HEK293T (cell line): ENCODE results near the gene DCAF17.

Experiments
- CTCF ChIA-PET: fragments of 350-600 bp; formaldehyde crosslinking; extraction: SDS; loops from one replicate; lab custom pipeline; 2021; ENCODE audit warnings: antibody characterized with exemption, inconsistent platforms; lab: Yijun Ruan, JAX
- POLR2A ChIA-PET: fragments of 350-600 bp; formaldehyde crosslinking; extraction: SDS; loops from one replicate; lab custom pipeline; 2020; ENCODE audit warnings: antibody characterized with exemption, inconsistent platforms; lab: Yijun Ruan, JAX
- DNase-seq: peaks from one replicate; pipeline ENCODE4 v3.0.0; 2012; ENCODE audit warnings: mixed read lengths; ENCODE audit errors: extremely low spot score
- ARNT ChIP-seq: fragments of 450-650 bp; IDR thresholded peaks from 2 replicates; pipeline ENCODE4 v1.6.1; 2017; ENCODE audit warnings: mild to moderate bottlenecking
- BHLHE40 ChIP-seq: fragments of 450-650 bp; IDR thresholded peaks from 2 replicates; pipeline ENCODE4 v1.6.1; 2016; ENCODE audit warnings: mild to moderate bottlenecking, moderate library complexity, borderline replicate concordance
- CTBP1 ChIP-seq: fragments of 450-650 bp; IDR thresholded peaks from 2 replicates; pipeline ENCODE4 v1.6.1; 2016; ENCODE audit warnings: borderline replicate concordance
- ELF4 ChIP-seq: fragments of 450-650 bp; IDR thresholded peaks from 2 replicates; pipeline ENCODE4 v1.6.1; 2017; ENCODE audit warnings: antibody characterized with exemption
- FOXA1 ChIP-seq: fragments of 450-650 bp; IDR thresholded peaks from 2 replicates; pipeline ENCODE4 v1.6.1; 2016; ENCODE audit warnings: mild to moderate bottlenecking
- FOXK2 ChIP-seq: fragments of 450-650 bp; IDR thresholded peaks from 2 replicates; pipeline ENCODE4 v1.6.1; 2016; ENCODE audit warnings: mild to moderate bottlenecking
- FOXM1 ChIP-seq: fragments of 450-650 bp; IDR thresholded peaks from 2 replicates; pipeline ENCODE4 v1.6.1; 2017; ENCODE audit warnings: mild to moderate bottlenecking, borderline replicate concordance
- HDGF ChIP-seq: fragments of 450-650 bp; IDR thresholded peaks from 2 replicates; pipeline ENCODE4 v1.6.1; 2017; ENCODE audit warnings: antibody characterized with exemption, borderline replicate concordance
- L3MBTL2 ChIP-seq: fragments of 450-650 bp; conservative IDR thresholded peaks from 2 replicates; pipeline ENCODE4 v1.6.1; 2016; ENCODE audit warnings: mild to moderate bottlenecking
- LEF1 ChIP-seq: fragments of 450-650 bp; IDR thresholded peaks from 2 replicates; pipeline ENCODE4 v1.6.1; 2017; ENCODE audit warnings: mild to moderate bottlenecking, borderline replicate concordance
- NFRKB ChIP-seq: fragments of 450-650 bp; IDR thresholded peaks from 2 replicates; pipeline ENCODE4 v1.6.1; 2016; ENCODE audit warnings: mild to moderate bottlenecking, moderate library complexity
- PKNOX1 ChIP-seq: fragments of 450-650 bp; IDR thresholded peaks from 2 replicates; pipeline ENCODE4 v1.6.1; 2016
- SP1 ChIP-seq: fragments of 450-650 bp; IDR thresholded peaks from 2 replicates; pipeline ENCODE4 v1.6.1; 2017
- SUZ12 ChIP-seq: fragments of 450-650 bp; IDR thresholded peaks from 2 replicates; pipeline ENCODE4 v1.6.1; 2016; ENCODE audit warnings: mild to moderate bottlenecking
- TARDBP ChIP-seq: fragments of 450-650 bp; IDR thresholded peaks from 2 replicates; pipeline ENCODE4 v1.6.1; 2016
- ZNF384 ChIP-seq: fragments of 450-650 bp; IDR thresholded peaks from 2 replicates; pipeline ENCODE4 v1.6.1; 2016

DCAF17 gene

GRCh38 chr2:171521361-171522051 is 87.5 kb downstream of the DCAF17 start:
- CTCF ChIA-PET = interaction anchor here (0.6 to 1.0 kb wide), 2 partner anchors 365 to 593 kb away, joined by 3 read pairs; partner anchors contain the start of gene GORASP2
- TF ChIP-seq PKNOX1 (no peak), FOXK2 (no peak), NFRKB (no peak), CTBP1 (no peak), ZNF384 (no peak), HDGF (no peak), TARDBP (no peak), ELF4 (no peak), BHLHE40 (no peak), FOXM1 (no peak), L3MBTL2 (no peak)
- POLR2A ChIA-PET = interaction anchor here (1.0 to 3.6 kb wide), 5 partner anchors 15 to 590 kb away, joined by 3 to 21 read pairs (median 3); partner anchors contain the start of genes DCAF17 and METTL8
- DNase-seq = no peak

GRCh38 chr2:171522052-171522787 is 88.2 kb downstream of the DCAF17 start, which contains the start of gene CYBRD1:
Gene CYBRD1, plus strand, starts transcription at chr2:171522474. Its CDS starts 72 bp downstream, at chr2:171522546.
- ChIA-PET CTCF (interaction anchor here (0.6 to 1.0 kb wide), 2 partner anchors 366 to 593 kb away, joined by 3 read pairs; partner anchors contain the start of gene GORASP2), POLR2A (interaction anchor here (0.9 to 3.6 kb wide), 7 partner anchors 9 to 591 kb away, joined by 3 to 21 read pairs (median 3); partner anchors contain the start of genes DCAF17 and METTL8)
- peak; percentile 25 for DNase-seq
- peak; percentile 63 for TF ChIP-seq L3MBTL2
- no peak for TF ChIP-seq HDGF
- TF ChIP-seq ARNT = no peak

GRCh38 chr2:171522788-171523087 is 88.7 kb downstream of the DCAF17 start:
- CTCF ChIA-PET = no interaction called here
- POLR2A ChIA-PET = interaction anchor here (0.6 to 3.6 kb wide), 5 partner anchors 9 to 186 kb away, joined by 3 to 21 read pairs (median 3); partner anchors contain the start of genes DCAF17 and METTL8
- TF ChIP-seq CTBP1 = no peak
- no peak for TF ChIP-seq ELF4
- no peak for TF ChIP-seq HDGF
- no peak for TF ChIP-seq FOXM1
- no peak for TF ChIP-seq ARNT
- no peak for TF ChIP-seq SP1
- no peak for TF ChIP-seq PKNOX1
- no peak for TF ChIP-seq BHLHE40
- TF ChIP-seq LEF1 = no peak
- TF ChIP-seq SUZ12 = no peak
- no peak for TF ChIP-seq TARDBP
- no peak for TF ChIP-seq FOXA1
- no peak for TF ChIP-seq NFRKB
- TF ChIP-seq ZNF384 = no peak
- TF ChIP-seq FOXK2 = no peak
- no peak; the same call in 1 of the 2 replicates for TF ChIP-seq L3MBTL2
- DNase-seq = peak; percentile 50

GRCh38 chr2:171523088-171524017 is 89.3 kb downstream of the DCAF17 start:
- POLR2A ChIA-PET = interaction anchor here (0.6 to 3.6 kb wide), 9 partner anchors 8 to 185 kb away, joined by 3 to 21 read pairs (median 3); partner anchors contain the start of genes DCAF17 and METTL8
- CTCF ChIA-PET = interaction anchor here (0.8 kb wide), 1 partner anchor 18 kb away, joined by 7 read pairs; no protein-coding TSS in a partner anchor
- DNase-seq = peak; percentile 60
- TF ChIP-seq NFRKB = no peak
- no peak for TF ChIP-seq ELF4
- TF ChIP-seq BHLHE40 = no peak
- no peak for TF ChIP-seq CTBP1
- TF ChIP-seq HDGF = no peak
- TF ChIP-seq L3MBTL2 = no peak
- TF ChIP-seq PKNOX1 = no peak
- no peak for TF ChIP-seq ZNF384
- TF ChIP-seq FOXK2 = no peak
- TF ChIP-seq ARNT = no peak
- TF ChIP-seq FOXA1 = no peak
- no peak for TF ChIP-seq SP1
- no peak for TF ChIP-seq FOXM1
- TF ChIP-seq LEF1 = no peak
- no peak for TF ChIP-seq TARDBP
- TF ChIP-seq SUZ12 = no peak

- TF ChIP-seq SUZ12 = no peak
- no peak for TF ChIP-seq ZNF384
- TF ChIP-seq ELF4 = no peak
- no peak for TF ChIP-seq SP1
- TF ChIP-seq FOXK2 = no peak
- TF ChIP-seq LEF1 = no peak
- no peak for TF ChIP-seq ARNT
- TF ChIP-seq L3MBTL2 = no peak
- TF ChIP-seq NFRKB = no peak
- TF ChIP-seq CTBP1 = no peak
- POLR2A ChIA-PET = interaction anchor here (0.6 to 3.6 kb wide), 8 partner anchors 8 to 90 kb away, joined by 3 to 21 read pairs (median 3); partner anchors contain the start of genes DCAF17 and METTL8
- DNase-seq = no peak
- CTCF ChIA-PET = interaction anchor here (0.8 kb wide), 1 partner anchor 18 kb away, joined by 7 read pairs; no protein-coding TSS in a partner anchor
These were observed 90.0 kb downstream of the DCAF17 start for GRCh38 chr2:171524018-171524401.
